Camera-type eye (tissue), 1 donor: ENCODE data around the gene NT5M. TPM values are rescaled to one million over a fixed set of nuclear protein-coding genes. Genes with fewer than 3 reads are reported as not detected.

Experiments
- total RNA-seq: library from RNA; depleted of rRNA; stranded (reverse); fragments of >200 nt; gene quantifications from one replicate; pipeline ENCODE4 v1.2.3, GENCODE V29; 2014

Gene NT5M
- 3.6 TPM for total RNA-seq

GRCh38 chr17:17303010-17303846 lies at the start of gene NT5M:
TSS of gene NT5M (plus strand) at chr17:17303373. CDS start at chr17:17303551, 178 bp downstream.

GRCh38 chr17:17280613-17281549 lies 22.3 kb upstream of the NT5M start, which contains the start of gene COPS3:
TSS of gene COPS3 (minus strand) at chr17:17281246. CDS start at chr17:17281186, 60 bp downstream.

Other genes starting within 250 kb of the NT5M start
- gene PLD6, start 97.0 kb upstream of the NT5M start, total RNA-seq = 10.2 TPM
- 97.0 TPM for gene FLCN, start 66.2 kb upstream of the NT5M start, total RNA-seq
- gene COPS3, start 22.1 kb upstream of the NT5M start, total RNA-seq = 77.8 TPM
- 26.4 TPM for gene MED9, start 173.6 kb downstream of the NT5M start, total RNA-seq
- gene RASD1, start 193.0 kb downstream of the NT5M start, total RNA-seq = 66.0 TPM